Measurements from ENCODE around the gene GOLGA6B. TPM values are rescaled to one million over a fixed set of nuclear protein-coding genes. Genes with fewer than 3 reads are reported as not detected.
"Not testable (repeated sequence)": the region's sequence is repeated elsewhere in the genome, so short reads cannot be mapped to it uniquely, and the experiment has no call there.

The GOLGA6B gene
- polyA plus RNA-seq (2013, experiment 1 of 4), result not detected
- not detected for polyA plus RNA-seq (2013, experiment 2 of 4)
- polyA plus RNA-seq (2013, experiment 3 of 4), result not detected
- not detected for polyA plus RNA-seq (2013, experiment 4 of 4)

GRCh38 chr15:72654397-72654796, at the start of gene GOLGA6B:
GOLGA6B (plus strand) TSS chr15:72654697; CDS start chr15:72654738, 41 bp downstream.
- WGBS, 2 experiments, result no CpG with 5 or more reads among the region's 7 CpGs
- not testable (repeated sequence) for H3K27me3 ChIP-seq (ENCODE audit: control insufficient read depth, insufficient read depth, low read length, poor library complexity, severe bottlenecking); H3K27ac ChIP-seq (ENCODE audit: insufficient read depth, low read depth, low read length, poor library complexity, severe bottlenecking); H3K4me1 ChIP-seq (ENCODE audit: control insufficient read depth, insufficient read depth, low read length); H3K36me3 ChIP-seq (ENCODE audit: control insufficient read depth, insufficient read depth, low read length); H3K4me3 ChIP-seq (ENCODE audit: insufficient read depth, low read depth, low read length); H3K9me3 ChIP-seq (ENCODE audit: control insufficient read depth, low read length)

- no peak overlapping the region for H3K27ac ChIP-seq (ENCODE audit: insufficient read depth, low read depth, low read length, poor library complexity, severe bottlenecking)
- WGBS, 2 experiments, result 65 to 76% methylated on average over 4 of the region's 4 CpGs
- no peaks in the 10 kb centered on the region for H3K27me3 ChIP-seq (ENCODE audit: control insufficient read depth, insufficient read depth, low read length, poor library complexity, severe bottlenecking)
- H3K9me3 ChIP-seq (ENCODE audit: control insufficient read depth, low read length), result no peaks in the 10 kb centered on the region
- H3K4me3 ChIP-seq (ENCODE audit: insufficient read depth, low read depth, low read length), result no peak overlapping the region
- H3K4me1 ChIP-seq (ENCODE audit: control insufficient read depth, insufficient read depth, low read length), result no peaks in the 10 kb centered on the region
- no peaks in the 10 kb centered on the region for H3K36me3 ChIP-seq (ENCODE audit: control insufficient read depth, insufficient read depth, low read length)
These were observed 49.7 kb upstream of the GOLGA6B start for GRCh38 chr15:72604794-72605193.

- not testable (repeated sequence) for H3K4me3 ChIP-seq (ENCODE audit: insufficient read depth, low read depth, low read length); H3K4me1 ChIP-seq (ENCODE audit: control insufficient read depth, insufficient read depth, low read length); H3K36me3 ChIP-seq (ENCODE audit: control insufficient read depth, insufficient read depth, low read length); H3K9me3 ChIP-seq (ENCODE audit: control insufficient read depth, low read length); H3K27me3 ChIP-seq (ENCODE audit: control insufficient read depth, insufficient read depth, low read length, poor library complexity, severe bottlenecking); H3K27ac ChIP-seq (ENCODE audit: insufficient read depth, low read depth, low read length, poor library complexity, severe bottlenecking)
- WGBS, 2 experiments, result 93 to 95% methylated on average over 3 of the region's 3 CpGs
These were observed 46.4 kb upstream of the GOLGA6B start for GRCh38 chr15:72608084-72608483.

- Histone ChIP-seq H3K36me3 (ENCODE audit: control insufficient read depth, insufficient read depth, low read length) (no peaks in the 10 kb centered on the region), H3K9me3 (ENCODE audit: control insufficient read depth, low read length) (no peaks in the 10 kb centered on the region), H3K4me3 (ENCODE audit: insufficient read depth, low read depth, low read length) (no peak overlapping the region), H3K27ac (ENCODE audit: insufficient read depth, low read depth, low read length, poor library complexity, severe bottlenecking) (no peak overlapping the region), H3K27me3 (ENCODE audit: control insufficient read depth, insufficient read depth, low read length, poor library complexity, severe bottlenecking) (no peaks in the 10 kb centered on the region), H3K4me1 (ENCODE audit: control insufficient read depth, insufficient read depth, low read length) (no peaks in the 10 kb centered on the region)
- WGBS, 2 experiments, result 90 to 93% methylated on average over 8 of the region's 8 CpGs
These were observed 44.6 kb upstream of the GOLGA6B start for GRCh38 chr15:72609862-72610261.

- not testable (repeated sequence) for H3K27ac ChIP-seq (ENCODE audit: insufficient read depth, low read depth, low read length, poor library complexity, severe bottlenecking); H3K4me3 ChIP-seq (ENCODE audit: insufficient read depth, low read depth, low read length); H3K27me3 ChIP-seq (ENCODE audit: control insufficient read depth, insufficient read depth, low read length, poor library complexity, severe bottlenecking); H3K36me3 ChIP-seq (ENCODE audit: control insufficient read depth, insufficient read depth, low read length); H3K9me3 ChIP-seq (ENCODE audit: control insufficient read depth, low read length)
- WGBS, 2 experiments, result 90 to 92% methylated on average over 3 of the region's 3 CpGs
- peaks cover 12% of the 10 kb centered on the region for H3K4me1 ChIP-seq (ENCODE audit: control insufficient read depth, insufficient read depth, low read length)
These were observed 42.2 kb upstream of the GOLGA6B start for GRCh38 chr15:72612324-72612723.

GRCh38 chr15:72614810-72615532, 39.5 kb upstream of the GOLGA6B start:
- WGBS, 2 experiments, result 89 to 94% methylated on average over 3 of the region's 3 CpGs
- Histone ChIP-seq H3K4me1 (ENCODE audit: control insufficient read depth, insufficient read depth, low read length) (peaks cover 12% of the 10 kb centered on the region), H3K4me3 (ENCODE audit: insufficient read depth, low read depth, low read length) (no peak overlapping the region), H3K9me3 (ENCODE audit: control insufficient read depth, low read length) (no peaks in the 10 kb centered on the region), H3K36me3 (ENCODE audit: control insufficient read depth, insufficient read depth, low read length) (no peaks in the 10 kb centered on the region), H3K27ac (ENCODE audit: insufficient read depth, low read depth, low read length, poor library complexity, severe bottlenecking) (no peak overlapping the region), H3K27me3 (ENCODE audit: control insufficient read depth, insufficient read depth, low read length, poor library complexity, severe bottlenecking) (no peaks in the 10 kb centered on the region)

- H3K36me3 ChIP-seq (ENCODE audit: control insufficient read depth, insufficient read depth, low read length); H3K27me3 ChIP-seq (ENCODE audit: control insufficient read depth, insufficient read depth, low read length, poor library complexity, severe bottlenecking); H3K9me3 ChIP-seq (ENCODE audit: control insufficient read depth, low read length); H3K27ac ChIP-seq (ENCODE audit: insufficient read depth, low read depth, low read length, poor library complexity, severe bottlenecking); H3K4me3 ChIP-seq (ENCODE audit: insufficient read depth, low read depth, low read length): not testable (repeated sequence)
- 48 to 51% methylated on average over 5 of the region's 7 CpGs for WGBS, 2 experiments
- peaks cover 12% of the 10 kb centered on the region for H3K4me1 ChIP-seq (ENCODE audit: control insufficient read depth, insufficient read depth, low read length)
These were observed 38.8 kb upstream of the GOLGA6B start for GRCh38 chr15:72615533-72616233.

- H3K36me3 ChIP-seq (ENCODE audit: control insufficient read depth, insufficient read depth, low read length), result no peaks in the 10 kb centered on the region
- no peaks in the 10 kb centered on the region for H3K27me3 ChIP-seq (ENCODE audit: control insufficient read depth, insufficient read depth, low read length, poor library complexity, severe bottlenecking)
- peaks cover 12% of the 10 kb centered on the region for H3K4me1 ChIP-seq (ENCODE audit: control insufficient read depth, insufficient read depth, low read length)
- 91% methylated on average over 10 of the region's 10 CpGs for WGBS, 2 experiments
- H3K9me3 ChIP-seq (ENCODE audit: control insufficient read depth, low read length), result no peaks in the 10 kb centered on the region
- H3K4me3 ChIP-seq (ENCODE audit: insufficient read depth, low read depth, low read length), result no peak overlapping the region
- no peak overlapping the region for H3K27ac ChIP-seq (ENCODE audit: insufficient read depth, low read depth, low read length, poor library complexity, severe bottlenecking)
These were observed 37.8 kb upstream of the GOLGA6B start for GRCh38 chr15:72616491-72617210.

- WGBS, 2 experiments, result 89 to 97% methylated on average over 4 of the region's 4 CpGs
- H3K36me3 ChIP-seq (ENCODE audit: control insufficient read depth, insufficient read depth, low read length); H3K27me3 ChIP-seq (ENCODE audit: control insufficient read depth, insufficient read depth, low read length, poor library complexity, severe bottlenecking); H3K27ac ChIP-seq (ENCODE audit: insufficient read depth, low read depth, low read length, poor library complexity, severe bottlenecking); H3K4me3 ChIP-seq (ENCODE audit: insufficient read depth, low read depth, low read length); H3K9me3 ChIP-seq (ENCODE audit: control insufficient read depth, low read length); H3K4me1 ChIP-seq (ENCODE audit: control insufficient read depth, insufficient read depth, low read length): not testable (repeated sequence)
These were observed 30.6 kb upstream of the GOLGA6B start for GRCh38 chr15:72623854-72624253.

GRCh38 chr15:72626153-72626552, 28.3 kb upstream of the GOLGA6B start:
- 86 to 92% methylated on average over 3 of the region's 3 CpGs for WGBS, 2 experiments
- not testable (repeated sequence) for H3K27me3 ChIP-seq (ENCODE audit: control insufficient read depth, insufficient read depth, low read length, poor library complexity, severe bottlenecking); H3K9me3 ChIP-seq (ENCODE audit: control insufficient read depth, low read length)

More at GRCh38 chr15:72626153-72626552, 28.3 kb upstream of the GOLGA6B start:
- not testable (repeated sequence) for H3K27ac ChIP-seq (ENCODE audit: insufficient read depth, low read depth, low read length, poor library complexity, severe bottlenecking); H3K36me3 ChIP-seq (ENCODE audit: control insufficient read depth, insufficient read depth, low read length); H3K4me1 ChIP-seq (ENCODE audit: control insufficient read depth, insufficient read depth, low read length); H3K4me3 ChIP-seq (ENCODE audit: insufficient read depth, low read depth, low read length)

Measured in ectodermal cell (in vitro differentiated cells).